D341Med (cell line): Measurements from ENCODE around the gene NT5C.
A peak's percentile ranks its signal among the peaks of the same experiment; 100 is the strongest.
"Not testable (repeated sequence)": the region's sequence is repeated elsewhere in the genome, so short reads cannot be mapped to it uniquely, and the experiment has no call there.

ENCODE experiments used
- DNase-seq: peaks from one replicate; pipeline ENCODE4 v3.0.0; 2012; ENCODE audit warnings: low spot score

Gene NT5C

DNA sequence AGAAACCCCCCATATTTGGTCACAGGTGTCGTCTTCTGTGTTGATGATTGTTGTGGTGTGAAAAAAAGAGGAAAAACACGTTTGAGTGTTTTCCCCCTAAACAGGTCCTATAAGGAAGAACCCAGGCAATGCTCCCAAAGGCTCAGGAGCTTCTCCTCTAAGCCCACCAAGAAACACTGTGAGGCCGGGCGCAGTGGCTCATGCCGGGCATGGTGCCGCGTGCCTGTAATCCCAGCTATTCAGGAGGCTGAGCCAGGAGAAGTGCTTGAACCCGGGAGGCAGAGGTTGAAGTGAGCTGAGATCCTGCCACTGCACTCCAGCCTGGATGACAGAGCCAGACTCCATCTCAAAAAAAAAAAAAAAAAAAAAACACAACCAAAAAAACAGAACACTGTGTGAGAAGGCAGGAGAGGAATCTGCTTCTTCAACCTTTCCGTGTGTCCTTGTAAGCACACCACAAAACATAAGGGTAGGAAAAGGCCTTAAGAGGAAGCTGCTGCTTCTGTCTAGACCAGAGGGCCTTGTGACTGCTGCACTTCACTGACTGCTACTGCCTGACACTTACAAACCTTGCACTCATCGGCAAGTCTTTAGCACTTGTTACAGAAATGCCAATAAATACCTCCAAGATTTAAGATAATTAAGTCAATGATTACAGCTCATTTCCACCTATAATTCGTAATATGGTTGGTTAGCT is 13.4 kb upstream of the NT5C start:
- DNase-seq = no peak

- no peak for DNase-seq
Measured at GRCh38 chr17:75142236-75142971, 10.9 kb upstream of the NT5C start.

DNA sequence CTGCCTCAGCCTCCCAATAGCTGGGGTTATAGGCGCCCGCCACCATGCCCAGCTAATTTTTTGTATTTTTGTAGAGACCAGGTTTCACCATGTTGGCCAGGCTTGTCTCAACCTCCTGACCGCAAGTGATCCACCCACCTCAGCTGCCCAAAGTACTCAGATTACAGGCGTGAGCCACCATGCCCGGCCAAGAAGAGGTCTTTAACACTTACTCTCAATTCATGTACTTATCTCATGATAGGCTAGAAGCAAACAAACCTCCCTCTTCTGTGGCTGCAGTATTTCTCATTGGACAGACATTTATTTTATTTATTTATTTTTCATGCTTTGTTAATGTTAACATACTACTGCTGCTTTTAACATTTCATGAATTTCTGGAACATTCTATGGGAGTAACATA is 7.0 kb upstream of the NT5C start:
- DNase-seq = no peak

DNA sequence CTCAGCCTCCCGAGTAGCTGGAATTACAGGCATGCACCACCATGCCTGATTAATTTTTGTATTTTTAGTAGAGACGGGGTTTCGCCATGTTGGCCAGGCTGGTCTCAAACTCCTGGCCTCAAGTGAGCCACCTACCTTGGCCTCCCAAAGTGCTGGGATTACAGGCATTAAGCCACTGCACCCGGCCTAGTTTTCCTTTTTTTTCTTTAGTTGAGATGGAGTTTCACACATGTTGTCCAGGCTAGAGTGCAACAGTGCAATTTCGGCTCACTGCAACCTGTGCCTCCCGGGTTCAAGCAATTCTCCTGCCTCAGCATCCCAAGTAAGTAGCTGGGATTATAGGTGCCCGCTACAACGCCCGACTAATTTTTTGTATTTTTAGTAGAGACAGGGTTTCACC is 6.2 kb upstream of the NT5C start:
- DNase-seq = not testable (repeated sequence)

- no peak for DNase-seq
Measured at GRCh38 chr17:75135946-75136345, 4.4 kb upstream of the NT5C start.

- no peak for DNase-seq
Measured at GRCh38 chr17:75135452-75135851, 3.9 kb upstream of the NT5C start.

DNA sequence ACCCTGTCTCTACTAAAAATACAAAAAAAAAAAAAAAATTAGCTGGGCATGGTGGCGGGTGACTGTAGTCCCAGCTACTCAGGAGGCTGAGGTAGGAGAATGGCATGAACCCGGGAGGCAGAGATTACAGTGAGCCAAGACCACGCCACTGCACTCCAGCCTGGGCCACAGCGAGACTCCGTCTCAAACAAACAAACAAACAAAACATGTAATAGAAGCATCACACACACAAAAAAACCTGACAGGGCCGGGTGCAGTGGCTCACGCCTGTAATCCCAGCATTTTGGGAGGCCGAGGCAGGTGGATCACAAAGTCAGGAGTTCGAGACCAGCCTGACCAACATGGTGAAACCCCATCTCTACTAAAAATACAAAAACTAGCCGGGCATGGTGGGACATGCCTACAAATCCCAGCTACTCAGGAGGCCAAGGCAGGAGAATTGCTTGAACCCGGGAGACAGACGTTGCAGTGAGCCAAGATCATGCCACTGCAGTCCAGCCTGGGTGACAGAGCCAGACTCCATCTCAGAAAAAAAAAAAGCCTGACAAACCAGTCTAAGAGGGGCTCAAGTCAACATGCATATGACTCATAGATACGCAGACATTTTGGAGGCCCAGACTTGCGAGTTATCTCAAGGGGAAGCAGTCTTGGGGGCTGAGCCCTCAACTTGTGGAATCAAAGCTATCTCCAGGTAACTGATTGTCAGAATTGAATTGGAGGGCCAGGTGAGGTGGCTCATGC is 2.2 kb upstream of the NT5C start:
- not testable (repeated sequence) for DNase-seq

GRCh38 chr17:75133001-75133400 is 1.5 kb upstream of the NT5C start:
- no peak for DNase-seq

- not testable (repeated sequence) for DNase-seq
Measured at GRCh38 chr17:75132018-75133000, 767 bp upstream of the NT5C start.

DNA sequence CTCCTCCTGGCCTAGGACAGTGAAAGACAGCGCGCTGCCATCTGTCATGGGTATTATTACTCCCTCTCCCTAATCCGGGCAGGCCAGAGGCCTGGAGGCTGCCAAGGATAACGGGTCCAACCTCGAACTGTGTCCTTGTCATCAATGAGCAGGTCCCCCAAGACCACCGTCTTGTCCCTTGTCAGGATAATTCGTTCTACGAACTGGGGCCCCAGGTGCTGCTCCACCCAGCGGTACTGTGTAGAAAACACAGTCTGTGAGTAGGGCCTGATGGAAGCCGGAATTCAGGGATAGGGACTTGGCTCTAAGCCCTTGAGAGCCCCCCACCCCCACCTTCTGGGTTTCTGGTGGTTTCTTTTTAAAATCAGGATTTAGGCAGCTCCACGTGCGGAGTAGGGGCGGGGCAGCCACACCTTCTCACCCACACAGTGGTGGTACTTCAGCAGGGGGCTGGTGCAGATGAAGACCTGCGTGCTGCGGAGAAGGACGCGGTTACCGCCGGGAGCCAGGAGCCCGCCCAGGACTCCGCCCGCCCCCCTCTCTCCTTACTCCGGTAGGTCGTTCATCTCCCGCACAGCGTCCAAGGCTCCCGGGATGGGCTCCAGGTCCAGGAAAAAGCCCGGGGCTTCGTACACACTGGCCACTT is 787 bp downstream of the NT5C start:
- peak; percentile 81 for DNase-seq

DNA sequence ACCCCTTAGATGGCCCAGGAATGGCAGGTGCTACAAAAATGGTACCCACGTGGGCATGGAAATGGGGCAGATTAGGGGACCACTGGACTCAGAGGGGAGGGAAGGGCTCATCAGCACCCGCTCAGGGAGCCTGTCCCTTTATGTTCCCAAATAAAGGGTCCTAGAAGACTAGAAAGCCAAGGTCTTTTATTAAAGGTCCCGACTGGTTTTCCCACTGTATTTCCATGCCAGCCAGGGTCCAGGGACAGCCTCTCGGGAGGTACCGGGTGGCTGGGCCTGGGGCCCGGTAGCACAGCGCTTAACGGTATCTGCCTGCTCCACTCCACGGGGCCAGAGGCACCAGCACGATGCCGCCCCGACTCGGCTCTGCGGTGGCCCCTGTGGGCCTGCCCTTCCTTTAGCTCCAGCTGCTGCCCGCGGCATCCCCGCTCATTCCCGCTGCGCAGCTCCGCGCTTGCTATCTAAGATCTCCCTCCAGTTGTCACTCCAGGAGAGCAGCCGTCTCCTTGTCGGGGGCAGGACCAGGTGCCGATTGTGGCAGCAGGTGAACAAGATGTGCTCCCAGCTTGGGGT is 1.4 kb downstream of the NT5C start:
- DNase-seq = peak; percentile 73

DNA sequence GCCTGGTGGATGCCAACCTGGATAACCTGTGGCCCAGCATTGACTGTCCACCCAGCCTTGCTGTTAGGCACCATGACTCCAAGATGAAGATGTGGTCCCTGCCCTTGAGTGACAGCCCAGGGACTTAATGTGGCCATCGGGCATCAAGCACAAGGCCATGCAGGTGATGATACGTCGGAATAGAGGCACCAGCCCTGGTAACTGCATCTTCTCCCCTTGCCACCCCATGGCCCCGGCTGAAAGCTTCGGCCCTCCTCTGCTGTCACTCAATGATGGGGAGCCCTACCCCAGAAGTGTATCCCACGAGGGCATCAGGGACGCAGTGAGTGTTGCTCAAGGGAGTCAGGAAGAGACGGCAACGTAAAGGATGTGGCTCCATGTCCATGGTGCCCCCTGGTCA is 2.0 kb downstream of the NT5C start:
- DNase-seq = no peak

- DNase-seq = no peak
Measured at GRCh38 chr17:75128694-75129505, 2.6 kb downstream of the NT5C start.

- DNase-seq = not testable (repeated sequence)
Measured at GRCh38 chr17:75127936-75128335, 3.6 kb downstream of the NT5C start.

DNA sequence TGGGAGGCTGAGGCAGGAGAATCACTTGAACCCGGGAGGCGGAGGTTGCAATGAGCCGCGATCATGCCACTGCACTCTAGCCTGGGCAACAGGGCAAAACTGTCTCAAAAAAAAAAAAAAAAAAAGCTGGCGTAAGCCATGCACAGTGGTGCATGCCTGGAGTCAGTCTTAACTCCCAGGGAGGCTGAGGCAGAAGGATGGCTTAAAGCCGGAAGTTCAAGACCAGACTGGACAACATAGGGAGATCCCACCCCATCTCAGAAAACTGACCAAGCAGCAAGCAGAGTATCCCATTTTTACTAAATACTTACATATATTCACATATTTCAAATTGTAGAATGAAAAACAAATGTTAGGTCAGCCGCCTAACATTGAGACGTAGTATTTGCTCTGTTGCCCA is 4.6 kb downstream of the NT5C start:
- DNase-seq = no peak

GRCh38 chr17:75125984-75126383 is 5.6 kb downstream of the NT5C start:
- DNase-seq = no peak

- no peak for DNase-seq
Measured at GRCh38 chr17:75124819-75125162, 6.8 kb downstream of the NT5C start.

- no peak for DNase-seq
Measured at GRCh38 chr17:75124041-75124818, 7.3 kb downstream of the NT5C start.

DNA sequence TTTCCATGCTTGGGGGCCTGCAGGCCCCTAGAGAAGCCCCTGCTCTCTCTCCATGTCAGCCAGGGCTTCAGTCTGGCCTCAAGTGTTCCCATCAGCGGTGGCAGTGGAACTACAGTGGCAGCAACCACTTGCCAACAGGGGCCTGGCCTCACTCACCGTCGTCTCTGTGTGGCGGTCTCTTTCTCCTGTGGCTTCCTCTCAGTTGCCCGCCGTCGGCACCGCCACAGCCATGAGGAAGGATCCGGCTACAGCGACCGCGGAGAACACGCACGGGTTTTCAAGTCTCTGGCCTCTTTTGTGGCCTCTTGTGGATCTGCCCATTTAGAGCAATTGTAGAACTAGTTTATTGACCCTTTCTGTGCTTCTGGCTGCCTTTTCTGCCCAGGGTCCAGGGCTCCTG is 13.2 kb downstream of the NT5C start:
- peak; percentile 25 for DNase-seq
